ENCODE measurements around the gene TIMP2. TPM values are rescaled to one million over a fixed set of nuclear protein-coding genes. Genes with fewer than 3 reads are reported as not detected.

TIMP2 gene
- total RNA-seq, 4 donors from 2014 or later, result 119 to 399 (median 127) TPM

- Histone ChIP-seq H3K4me3 (no peak overlapping the region), H3K36me3 (no peaks in the 10 kb centered on the region), H3K27me3 (no peaks in the 10 kb centered on the region), H3K9me3 (no peaks in the 10 kb centered on the region), H3K4me1 (peaks cover 8 to 16% of the 10 kb centered on the region in 2 donors), H3K27ac (peak overlapping the region in 1 of 2 donors; percentile 26)
- DNase-seq, result no peak
- TF ChIP-seq POLR2A (IDR thresholded peaks at IDR 0.05) (no peak), CTCF (IDR thresholded peaks at IDR 0.05) (no peak)
- intact Hi-C loops (cut with DNase I; ENCODE audit: low total_unique reads), result no loop called here
These were observed 14.5 kb downstream of the TIMP2 start for GRCh38 chr17:78910497-78911284.

- no peaks in the 10 kb centered on the region for H3K36me3 ChIP-seq
- H3K27ac ChIP-seq, result no peak overlapping the region
- intact Hi-C loops (cut with DNase I; ENCODE audit: low total_unique reads), result no loop called here
- TF ChIP-seq CTCF (IDR thresholded peaks at IDR 0.05), result no peak
- TF ChIP-seq POLR2A (IDR thresholded peaks at IDR 0.05), result no peak
- peaks cover 3 to 14% of the 10 kb centered on the region in 2 donors for H3K4me1 ChIP-seq
- no peak overlapping the region for H3K4me3 ChIP-seq
- no peaks in the 10 kb centered on the region for H3K27me3 ChIP-seq
- DNase-seq, result no peak
- no peaks in the 10 kb centered on the region for H3K9me3 ChIP-seq
These were observed 16.8 kb downstream of the TIMP2 start for GRCh38 chr17:78908426-78908825.

- H3K9me3 ChIP-seq, result no peaks in the 10 kb centered on the region
- no peaks in the 10 kb centered on the region for H3K36me3 ChIP-seq
- H3K27ac ChIP-seq, result no peak overlapping the region
- TF ChIP-seq POLR2A (IDR thresholded peaks at IDR 0.05), result no peak
- no peak for TF ChIP-seq CTCF (IDR thresholded peaks at IDR 0.05)
- intact Hi-C loops (cut with DNase I; ENCODE audit: low total_unique reads), result no loop called here
- no peak overlapping the region for H3K4me3 ChIP-seq
- peaks cover 3 to 16% of the 10 kb centered on the region in 2 donors for H3K4me1 ChIP-seq
- no peaks in the 10 kb centered on the region for H3K27me3 ChIP-seq
- no peak for DNase-seq
These were observed 19.6 kb downstream of the TIMP2 start for GRCh38 chr17:78905541-78905940.

- peak overlapping the region; percentile 1 to 42 for H3K27ac ChIP-seq
- no peaks in the 10 kb centered on the region for H3K36me3 ChIP-seq
- peaks cover 3 to 16% of the 10 kb centered on the region in 2 donors for H3K4me1 ChIP-seq
- no peak overlapping the region for H3K4me3 ChIP-seq
- H3K27me3 ChIP-seq, result no peaks in the 10 kb centered on the region
- intact Hi-C loops (cut with DNase I; ENCODE audit: low total_unique reads), result no loop called here
- TF ChIP-seq CTCF (IDR thresholded peaks at IDR 0.05) (no peak), POLR2A (IDR thresholded peaks at IDR 0.05) (no peak)
- DNase-seq, result no peak
- H3K9me3 ChIP-seq, result no peaks in the 10 kb centered on the region
These were observed 20.1 kb downstream of the TIMP2 start for GRCh38 chr17:78905116-78905515.

- no peaks in the 10 kb centered on the region for H3K36me3 ChIP-seq
These were observed 20.8 kb downstream of the TIMP2 start for GRCh38 chr17:78904371-78904770.

More at GRCh38 chr17:78904371-78904770, 20.8 kb downstream of the TIMP2 start:
- Histone ChIP-seq H3K27ac (peak overlapping the region; percentile 1 to 42), H3K4me3 (no peak overlapping the region), H3K27me3 (no peaks in the 10 kb centered on the region), H3K9me3 (no peaks in the 10 kb centered on the region), H3K4me1 (peaks cover 4 to 18% of the 10 kb centered on the region in 2 donors)
- intact Hi-C loops (cut with DNase I; ENCODE audit: low total_unique reads), result no loop called here
- no peak for DNase-seq
- TF ChIP-seq CTCF (IDR thresholded peaks at IDR 0.05) (no peak), POLR2A (IDR thresholded peaks at IDR 0.05) (no peak)

All from uterus (tissue), 4 donors.